Activated CD4-positive, alpha-beta T cell treated with anti-CD3 and anti-CD28 coated beads, Interleukin-2, amount 50 U/mL, for 4 hours (primary cell): ENCODE data around the gene HELZ.
"Not testable (repeated sequence)": the region's sequence is repeated elsewhere in the genome, so short reads cannot be mapped to it uniquely, and the experiment has no call there.

ENCODE experiments used
- DNase-seq, 2 experiments: peaks; one replicate each; pipeline ENCODE4 v3.0.0-alpha.2; 2020

Gene HELZ

GRCh38 chr17:67138392-67138791 is 106.6 kb downstream of the HELZ start:
- DNase-seq, result no peak

- no peak for DNase-seq
These were observed 107.1 kb downstream of the HELZ start for GRCh38 chr17:67137860-67138259.

- no peak for DNase-seq
These were observed 108.0 kb downstream of the HELZ start for GRCh38 chr17:67137026-67137370.

GRCh38 chr17:67136191-67137025 is 108.6 kb downstream of the HELZ start:
- no peak for DNase-seq

GRCh38 chr17:67133161-67133560 is 111.8 kb downstream of the HELZ start:
- no peak for DNase-seq

- no peak for DNase-seq
These were observed 112.6 kb downstream of the HELZ start for GRCh38 chr17:67132366-67132765.

GRCh38 chr17:67130768-67131167 is 114.2 kb downstream of the HELZ start:
- DNase-seq, result no peak

- DNase-seq, result no peak
These were observed 115.7 kb downstream of the HELZ start for GRCh38 chr17:67129283-67129682.

- no peak for DNase-seq
These were observed 116.3 kb downstream of the HELZ start for GRCh38 chr17:67128700-67129099.

- no peak for DNase-seq
These were observed 117.1 kb downstream of the HELZ start for GRCh38 chr17:67127925-67128324.

GRCh38 chr17:67126983-67127382 is 118.0 kb downstream of the HELZ start:
- no peak for DNase-seq

GRCh38 chr17:67126543-67126942 is 118.5 kb downstream of the HELZ start:
- DNase-seq, result not testable (repeated sequence)

GRCh38 chr17:67125924-67126323 is 119.1 kb downstream of the HELZ start:
- no peak for DNase-seq

GRCh38 chr17:67125417-67125816 is 119.6 kb downstream of the HELZ start:
- no peak for DNase-seq

- no peak for DNase-seq
These were observed 120.4 kb downstream of the HELZ start for GRCh38 chr17:67124450-67125148.

- no peak for DNase-seq
These were observed 121.3 kb downstream of the HELZ start for GRCh38 chr17:67123699-67124098.

GRCh38 chr17:67121316-67121891 is 123.6 kb downstream of the HELZ start:
- DNase-seq, result no peak

- no peak for DNase-seq
These were observed 125.9 kb downstream of the HELZ start for GRCh38 chr17:67119102-67119501.

GRCh38 chr17:67116045-67116575 is 128.9 kb downstream of the HELZ start:
- DNase-seq, result no peak

- no peak for DNase-seq
These were observed 129.6 kb downstream of the HELZ start for GRCh38 chr17:67115401-67115800.

GRCh38 chr17:67113486-67113885 is 131.5 kb downstream of the HELZ start:
- no peak for DNase-seq

GRCh38 chr17:67111808-67112207 is 133.2 kb downstream of the HELZ start:
- no peak for DNase-seq

- no peak for DNase-seq
These were observed 133.7 kb downstream of the HELZ start for GRCh38 chr17:67111327-67111726.

GRCh38 chr17:67110619-67111018 is 134.4 kb downstream of the HELZ start:
- no peak for DNase-seq
